ENCODE data around the gene ITGA5.
"Not testable (repeated sequence)": the region's sequence is repeated elsewhere in the genome, so short reads cannot be mapped to it uniquely, and the experiment has no call there.

ITGA5 gene

DNA sequence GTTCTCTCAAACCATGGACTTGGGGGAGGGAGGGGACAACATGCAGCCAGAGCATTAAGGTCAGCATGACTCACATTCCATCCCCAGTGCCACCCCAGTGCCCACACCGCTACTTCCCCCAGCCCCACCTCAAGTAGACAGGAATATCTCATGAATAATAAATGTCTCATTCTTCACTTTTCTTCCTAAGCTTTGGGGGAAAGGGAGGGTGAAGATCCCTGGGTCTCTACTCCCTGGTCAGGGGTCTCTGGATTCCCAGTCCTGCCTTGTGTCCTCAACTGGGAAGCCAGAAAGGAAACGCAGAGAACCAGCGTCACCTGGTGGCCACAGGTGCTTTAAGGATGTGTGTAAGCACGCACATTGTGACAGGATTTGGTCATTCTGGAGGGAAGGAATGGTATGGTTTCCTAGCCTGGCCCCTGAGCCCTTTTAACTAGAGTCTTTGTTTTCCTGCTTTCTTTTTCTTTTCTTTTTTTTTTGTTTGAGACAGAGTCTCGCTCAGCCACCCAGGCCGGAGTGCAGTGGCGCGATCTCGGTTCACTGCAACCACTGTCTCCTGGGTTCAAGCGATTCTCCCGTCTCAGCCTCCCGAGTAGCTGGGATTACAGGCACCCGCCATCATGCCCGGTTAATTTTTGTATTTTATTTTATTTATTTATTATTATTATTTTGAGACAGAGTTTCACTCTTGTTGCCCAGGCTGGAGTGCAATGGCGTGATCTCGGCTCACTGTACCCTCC lies 58.2 kb downstream of the ITGA5 start:
- in situ Hi-C loops (cut with HindIII; ENCODE audit: low pct_ligation_motif_present, low pct_unique_long_range_greater_than_20kb, low sequenced_read_pairs) = no loop called here
- peak; percentile 91 for DNase-seq

GRCh38 chr12:54359762-54360351 lies 59.2 kb downstream of the ITGA5 start:
- no peak for DNase-seq
- in situ Hi-C loops (cut with HindIII; ENCODE audit: low pct_ligation_motif_present, low pct_unique_long_range_greater_than_20kb, low sequenced_read_pairs) = no loop called here

GRCh38 chr12:54358945-54359761 lies 59.9 kb downstream of the ITGA5 start:
- in situ Hi-C loops (cut with HindIII; ENCODE audit: low pct_ligation_motif_present, low pct_unique_long_range_greater_than_20kb, low sequenced_read_pairs) = no loop called here
- peak; percentile 100 for DNase-seq

GRCh38 chr12:54358191-54358944 lies 60.7 kb downstream of the ITGA5 start:
- in situ Hi-C loops (cut with HindIII; ENCODE audit: low pct_ligation_motif_present, low pct_unique_long_range_greater_than_20kb, low sequenced_read_pairs) = no loop called here
- peak; percentile 20 for DNase-seq

- in situ Hi-C loops (cut with HindIII; ENCODE audit: low pct_ligation_motif_present, low pct_unique_long_range_greater_than_20kb, low sequenced_read_pairs) = no loop called here
- no peak for DNase-seq
Measured at GRCh38 chr12:54357506-54358190, 61.4 kb downstream of the ITGA5 start.

DNA sequence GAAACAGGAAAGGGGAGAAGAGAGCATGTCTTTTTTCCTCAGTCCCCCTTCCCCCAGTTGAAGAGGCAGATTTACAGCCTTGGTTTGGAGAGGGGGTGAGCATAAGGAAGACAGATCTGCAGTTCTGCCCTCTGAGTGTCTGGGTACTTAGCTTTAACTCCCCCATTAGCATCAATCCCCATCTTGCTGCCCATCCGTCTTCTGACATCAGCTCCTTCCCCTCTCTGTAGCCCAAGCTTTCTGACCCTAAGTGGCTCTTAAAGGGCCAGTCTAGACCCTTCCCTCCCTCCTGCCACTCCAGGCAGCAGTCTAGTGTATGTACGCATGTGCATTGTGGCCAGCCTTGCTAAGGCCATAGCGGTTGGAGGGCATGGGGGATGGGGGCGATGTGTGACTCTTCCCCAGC lies 62.1 kb downstream of the ITGA5 start:
- DNase-seq = no peak
- in situ Hi-C loops (cut with HindIII; ENCODE audit: low pct_ligation_motif_present, low pct_unique_long_range_greater_than_20kb, low sequenced_read_pairs) = no loop called here

GRCh38 chr12:54356228-54356627 lies 62.8 kb downstream of the ITGA5 start:
- in situ Hi-C loops (cut with HindIII; ENCODE audit: low pct_ligation_motif_present, low pct_unique_long_range_greater_than_20kb, low sequenced_read_pairs) = no loop called here
- no peak for DNase-seq

DNA sequence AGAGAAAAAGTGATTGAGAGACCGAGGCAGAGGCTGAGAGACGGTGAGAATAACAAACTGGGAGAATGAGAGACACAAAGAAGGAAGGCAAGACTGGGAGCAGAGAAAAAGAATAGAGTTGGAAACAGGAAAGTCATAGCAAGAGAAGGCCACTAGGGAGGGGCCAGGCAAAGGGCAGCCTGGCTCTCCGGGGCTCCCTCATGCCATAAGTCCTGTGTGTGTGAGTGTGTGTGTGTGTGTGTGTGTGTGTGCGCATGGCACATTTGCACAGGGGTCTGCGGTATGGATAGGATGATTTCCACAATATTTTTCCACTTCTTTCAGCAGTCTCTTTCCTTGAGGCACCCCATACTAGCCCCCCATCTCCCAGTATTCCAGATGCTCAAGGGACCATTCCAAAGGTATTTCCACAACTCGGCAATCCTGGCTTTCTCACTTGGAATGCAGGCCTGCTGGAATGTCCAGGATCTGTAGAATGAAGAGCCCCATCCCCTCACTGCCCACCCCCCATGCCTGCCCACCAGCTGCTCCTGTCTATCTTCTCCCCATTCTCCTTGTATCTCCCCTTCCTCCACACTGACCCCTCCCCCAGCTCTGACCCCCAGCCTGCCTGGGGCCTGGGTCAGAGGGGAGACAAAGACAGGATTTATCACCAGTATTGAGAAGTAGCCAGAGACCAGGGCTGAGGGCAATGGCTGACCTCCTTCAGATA lies 63.8 kb downstream of the ITGA5 start:
- in situ Hi-C loops (cut with HindIII; ENCODE audit: low pct_ligation_motif_present, low pct_unique_long_range_greater_than_20kb, low sequenced_read_pairs) = no loop called here
- no peak for DNase-seq

DNA sequence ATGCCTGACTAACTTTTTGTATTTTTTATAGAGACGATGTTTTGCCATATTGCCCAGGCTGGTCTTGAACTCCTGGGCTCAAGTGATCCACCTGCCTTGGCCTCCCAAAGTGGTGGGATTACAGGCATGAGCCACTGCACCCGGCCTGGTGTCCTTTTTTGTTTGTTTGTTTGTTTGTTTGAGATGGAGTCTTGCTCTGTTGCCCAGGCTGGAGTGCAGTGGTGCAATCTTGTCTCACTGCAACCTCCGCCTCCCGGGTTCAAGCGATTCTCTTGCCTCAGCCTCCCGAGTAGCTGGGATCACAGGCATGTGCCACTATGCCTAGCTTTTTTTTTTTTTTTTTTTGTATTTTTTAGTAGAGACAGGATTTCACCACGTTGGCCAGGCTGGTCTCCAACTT lies 64.8 kb downstream of the ITGA5 start:
- in situ Hi-C loops (cut with HindIII; ENCODE audit: low pct_ligation_motif_present, low pct_unique_long_range_greater_than_20kb, low sequenced_read_pairs); DNase-seq: not testable (repeated sequence)

- in situ Hi-C loops (cut with HindIII; ENCODE audit: low pct_ligation_motif_present, low pct_unique_long_range_greater_than_20kb, low sequenced_read_pairs) = no loop called here
- no peak for DNase-seq
Measured at GRCh38 chr12:54352891-54353874, 65.9 kb downstream of the ITGA5 start.

- DNase-seq = no peak
- in situ Hi-C loops (cut with HindIII; ENCODE audit: low pct_ligation_motif_present, low pct_unique_long_range_greater_than_20kb, low sequenced_read_pairs) = no loop called here
Measured at GRCh38 chr12:54352022-54352531, 67.0 kb downstream of the ITGA5 start.

GRCh38 chr12:54351341-54351740 lies 67.7 kb downstream of the ITGA5 start:
- in situ Hi-C loops (cut with HindIII; ENCODE audit: low pct_ligation_motif_present, low pct_unique_long_range_greater_than_20kb, low sequenced_read_pairs) = no loop called here
- DNase-seq = no peak

DNA sequence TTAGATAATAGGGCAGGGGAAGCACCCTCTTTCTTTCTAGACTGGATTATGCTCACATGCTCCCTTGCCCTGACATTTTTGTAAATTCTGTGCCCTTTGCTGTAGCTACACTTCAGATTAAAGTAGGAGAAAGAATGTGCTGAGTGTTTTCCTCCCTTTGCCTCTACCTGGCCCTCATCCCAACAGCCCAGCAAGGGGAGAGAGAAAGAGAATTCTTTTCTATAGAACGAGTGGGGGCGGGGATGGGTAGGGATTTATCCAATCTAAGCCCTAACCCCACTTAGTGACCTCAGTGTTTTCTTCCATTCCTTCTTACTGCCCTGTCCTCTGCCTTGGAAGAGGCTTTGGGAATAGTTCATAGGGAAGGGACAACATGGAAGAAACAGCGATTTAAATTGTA lies 68.3 kb downstream of the ITGA5 start:
- DNase-seq = no peak
- in situ Hi-C loops (cut with HindIII; ENCODE audit: low pct_ligation_motif_present, low pct_unique_long_range_greater_than_20kb, low sequenced_read_pairs) = no loop called here

GRCh38 chr12:54349679-54350078 lies 69.4 kb downstream of the ITGA5 start:
- in situ Hi-C loops (cut with HindIII; ENCODE audit: low pct_ligation_motif_present, low pct_unique_long_range_greater_than_20kb, low sequenced_read_pairs) = no loop called here
- no peak for DNase-seq

- in situ Hi-C loops (cut with HindIII; ENCODE audit: low pct_ligation_motif_present, low pct_unique_long_range_greater_than_20kb, low sequenced_read_pairs) = no loop called here
- no peak for DNase-seq
Measured at GRCh38 chr12:54349036-54349435, 70.0 kb downstream of the ITGA5 start.

All from ACHN (cell line).